NCI-H1092 (cell line): ENCODE measurements around the gene NDUFB2.
"Not testable (repeated sequence)": the region's sequence is repeated elsewhere in the genome, so short reads cannot be mapped to it uniquely, and the experiment has no call there.

ENCODE experiments used
- DNase-seq: peaks from one replicate; lab custom pipeline; 2025; lab: John Stamatoyannopoulos, UW

NDUFB2 gene

DNA sequence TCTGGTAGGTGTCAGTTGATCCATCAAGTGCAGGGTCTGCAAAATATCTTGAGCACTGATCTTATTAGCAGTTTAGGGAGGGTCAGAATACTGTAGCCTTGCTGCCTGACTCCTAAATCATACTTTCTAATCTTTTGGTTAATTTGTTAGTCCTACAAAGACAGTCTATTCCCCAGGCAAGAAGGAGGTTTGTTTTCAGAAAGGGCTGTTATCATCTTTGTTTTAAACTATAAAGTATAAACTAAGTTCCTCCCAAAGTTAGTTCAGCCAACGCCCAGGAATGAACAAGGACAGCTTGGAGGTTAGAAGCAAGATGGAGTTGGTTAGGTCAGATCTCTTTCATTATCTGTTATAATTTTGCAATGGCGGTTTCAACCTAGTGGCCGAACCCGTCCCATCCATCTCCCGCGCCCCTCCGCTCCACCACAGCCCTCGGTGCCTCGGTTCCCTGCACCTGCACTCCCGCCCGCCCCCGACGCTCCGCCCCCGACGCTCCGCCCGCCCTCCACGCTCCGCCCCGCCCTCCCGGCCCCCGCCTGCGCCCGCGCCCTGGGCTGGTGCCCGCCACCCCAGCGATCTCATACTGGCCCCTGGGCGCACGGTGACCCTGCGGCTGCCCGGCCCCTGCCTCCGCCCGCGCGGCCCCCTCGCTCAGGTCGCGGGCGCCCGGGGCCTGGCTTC lies 24.0 kb upstream of the NDUFB2 start, which contains the start of gene ADCK2:
Gene ADCK2 (plus strand): TSS at position 564 of the 681 bp plus-strand sequence. CDS start 386 bp downstream, outside the sequence.
- peak; percentile 51 for DNase-seq

GRCh38 chr7:140673063-140673773 lies 23.3 kb upstream of the NDUFB2 start:
- no peak for DNase-seq

DNA sequence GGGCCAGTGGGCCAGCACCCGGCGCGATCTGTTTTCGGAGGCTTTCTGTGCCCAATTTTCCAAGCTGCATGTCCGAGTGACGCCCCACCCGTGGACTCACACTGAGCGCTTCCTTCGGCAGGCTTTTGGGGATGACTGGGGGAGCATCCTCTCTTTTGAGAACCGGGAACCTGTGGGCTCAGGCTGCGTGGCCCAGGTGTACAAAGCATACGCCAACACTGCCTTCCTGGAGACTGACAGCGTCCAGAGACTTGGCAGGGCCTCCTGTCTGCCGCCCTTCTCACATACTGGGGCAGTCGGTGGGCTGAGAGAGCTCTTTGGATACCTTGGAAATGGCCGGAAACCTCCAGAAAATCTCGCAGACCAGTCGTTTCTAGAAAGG lies 22.7 kb upstream of the NDUFB2 start:
- no peak for DNase-seq

GRCh38 chr7:140674356-140674800 lies 22.1 kb upstream of the NDUFB2 start:
- DNase-seq, result no peak

DNA sequence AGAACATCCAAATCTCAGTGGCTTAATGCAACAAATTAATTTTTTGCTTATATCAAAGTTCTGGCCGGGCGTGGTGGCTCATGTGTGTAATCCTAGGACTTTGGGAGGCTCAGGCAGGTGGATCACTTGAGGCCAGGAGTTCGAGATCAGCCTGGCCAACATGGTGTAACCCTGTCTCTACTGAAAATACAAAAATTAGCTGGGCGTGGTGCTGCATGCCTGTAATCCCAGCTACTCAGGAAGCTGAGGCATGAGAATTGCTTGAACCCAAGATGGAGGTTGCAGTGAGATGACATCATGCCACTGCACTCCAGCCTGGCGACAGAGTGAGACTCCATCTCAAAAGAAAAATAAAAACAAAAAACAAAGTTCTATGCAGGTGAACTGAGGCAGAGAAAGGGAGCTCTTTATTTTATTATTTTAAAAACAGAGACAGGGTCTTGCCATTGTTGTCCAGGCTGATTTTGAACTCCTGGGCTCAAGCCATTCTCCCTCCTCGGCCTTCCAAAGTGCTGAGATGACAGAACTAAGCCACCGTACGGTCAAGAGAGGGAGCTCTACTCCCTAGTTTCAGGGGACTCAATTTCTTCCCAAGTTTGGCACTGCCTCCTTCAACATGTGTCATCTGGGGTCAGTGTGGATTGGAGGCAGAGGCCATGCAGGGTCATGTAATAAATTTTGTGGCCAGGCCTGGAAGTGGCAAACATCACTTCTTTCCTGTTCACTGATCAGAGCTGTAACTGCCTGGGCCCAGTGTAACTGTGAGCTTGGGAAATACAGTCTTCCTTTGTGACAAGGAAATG lies 21.4 kb upstream of the NDUFB2 start:
- DNase-seq, result no peak

DNA sequence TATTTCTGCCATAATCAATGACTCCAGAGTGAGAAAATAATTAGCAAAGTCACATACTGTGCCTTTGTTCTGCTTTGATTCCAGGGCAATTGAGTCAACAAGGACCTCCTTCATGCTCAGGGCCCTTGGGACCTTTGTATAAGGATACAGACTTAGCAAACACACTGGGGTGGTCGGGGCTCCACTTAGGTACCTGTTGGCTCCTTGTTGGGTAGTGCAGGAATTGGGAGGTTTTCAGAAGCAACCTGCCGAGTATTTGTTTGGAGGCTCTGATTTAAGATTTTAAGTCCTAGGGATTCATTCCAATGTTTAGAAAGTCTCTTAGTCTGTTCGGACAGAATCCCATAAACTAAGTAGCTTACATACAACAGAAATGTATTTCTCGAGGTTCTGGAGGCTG lies 20.8 kb upstream of the NDUFB2 start:
- DNase-seq, result no peak

DNA sequence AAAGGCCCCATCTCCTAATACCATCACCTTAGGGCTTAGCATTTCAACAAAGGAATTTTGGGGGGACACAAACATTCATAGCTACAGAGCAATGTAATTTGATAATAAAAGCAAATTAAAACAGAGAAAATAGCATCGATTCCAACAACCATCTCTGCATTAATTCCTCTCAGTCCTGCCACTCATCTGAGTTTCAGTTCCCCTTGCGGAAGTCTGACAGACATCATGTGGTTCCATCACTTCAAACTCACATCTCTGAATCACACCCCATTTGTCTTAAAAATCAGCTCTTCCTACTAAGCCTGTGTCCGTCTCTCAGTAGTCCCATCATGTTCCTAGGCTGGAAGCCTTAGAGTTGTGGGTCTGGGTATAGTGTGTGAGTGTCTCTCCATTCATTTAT lies 20.2 kb upstream of the NDUFB2 start:
- no peak for DNase-seq

DNA sequence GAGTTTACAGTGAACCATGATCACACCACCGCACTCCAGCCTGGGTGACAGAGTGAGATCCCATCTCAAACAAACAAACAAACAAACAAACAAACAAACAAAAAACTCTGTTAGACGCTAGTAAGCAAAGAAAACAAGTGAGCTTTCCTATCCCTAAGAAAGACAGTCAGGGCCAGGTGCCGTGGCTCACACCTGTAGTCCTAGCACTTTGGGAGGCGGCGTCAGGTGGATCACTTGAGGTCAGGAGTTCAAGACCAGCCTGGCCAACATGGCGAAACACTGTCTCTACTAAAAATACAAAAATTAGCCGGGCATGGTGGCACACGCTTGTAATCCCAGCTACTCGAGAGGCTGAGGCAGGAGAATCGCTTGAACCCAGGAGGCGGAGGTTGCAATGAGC lies 19.6 kb upstream of the NDUFB2 start:
- DNase-seq, result not testable (repeated sequence)

GRCh38 chr7:140677496-140677895 lies 19.0 kb upstream of the NDUFB2 start:
- no peak for DNase-seq

GRCh38 chr7:140678081-140678815 lies 18.3 kb upstream of the NDUFB2 start:
- no peak for DNase-seq

- no peak for DNase-seq
Observed at GRCh38 chr7:140678816-140679130, 17.7 kb upstream of the NDUFB2 start.

DNA sequence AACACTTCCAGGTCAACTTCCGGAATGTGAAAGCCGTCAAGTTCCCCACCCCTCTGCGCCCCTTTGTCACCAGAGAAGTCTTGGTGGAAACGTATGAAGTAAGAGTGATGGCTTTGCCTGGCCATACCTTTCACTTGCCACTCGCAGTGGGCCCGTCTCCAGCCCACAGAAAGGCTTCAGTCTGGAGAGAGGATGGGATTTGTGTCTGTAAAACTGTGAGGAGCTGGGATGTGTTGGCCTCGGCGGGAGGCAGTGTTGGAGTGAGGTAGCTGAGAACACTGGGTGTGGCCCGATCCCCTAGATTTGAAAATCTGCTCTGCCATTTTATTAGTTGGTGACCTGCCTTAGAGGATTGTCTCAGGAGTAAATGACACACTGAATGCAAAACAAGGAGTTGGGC lies 17.3 kb upstream of the NDUFB2 start:
- DNase-seq, result no peak

- DNase-seq, result no peak
Observed at GRCh38 chr7:140680886-140681285, 15.6 kb upstream of the NDUFB2 start.

- no peak for DNase-seq
Observed at GRCh38 chr7:140681766-140682165, 14.7 kb upstream of the NDUFB2 start.

- no peak for DNase-seq
Observed at GRCh38 chr7:140683657-140684056, 12.9 kb upstream of the NDUFB2 start.

- DNase-seq, result no peak
Observed at GRCh38 chr7:140684066-140684950, 12.2 kb upstream of the NDUFB2 start.

- DNase-seq, result no peak
Observed at GRCh38 chr7:140685407-140686087, 11.0 kb upstream of the NDUFB2 start.

DNA sequence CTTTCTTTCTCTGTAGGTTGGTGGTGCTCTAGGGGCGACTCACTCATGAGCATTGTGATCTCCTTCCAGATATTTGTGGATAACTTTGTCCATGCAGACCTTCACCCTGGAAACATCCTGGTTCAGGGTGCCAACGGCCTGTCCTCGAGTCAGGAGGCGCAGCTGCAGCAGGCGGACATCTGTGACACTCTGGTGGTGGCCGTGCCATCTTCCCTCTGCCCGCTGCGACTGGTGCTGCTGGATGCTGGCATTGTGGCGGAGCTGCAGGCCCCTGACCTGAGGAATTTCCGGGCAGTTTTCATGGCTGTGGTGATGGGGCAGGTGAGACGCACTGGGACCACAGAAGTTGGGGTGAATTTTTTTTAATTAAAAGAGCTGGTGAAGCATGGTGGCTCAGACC lies 9.6 kb upstream of the NDUFB2 start:
- DNase-seq, result no peak

- DNase-seq, result no peak
Observed at GRCh38 chr7:140688341-140688740, 8.2 kb upstream of the NDUFB2 start.
